Activated naive CD4-positive, alpha-beta T cell treated with Interleukin-2 at 50 U/mL for 16 hours (primary cell): ENCODE measurements around the gene LOXHD1.

Experiments used
- DNase-seq: peaks from one replicate; pipeline ENCODE4 v3.0.0-alpha.2; 2020

The LOXHD1 gene

DNA sequence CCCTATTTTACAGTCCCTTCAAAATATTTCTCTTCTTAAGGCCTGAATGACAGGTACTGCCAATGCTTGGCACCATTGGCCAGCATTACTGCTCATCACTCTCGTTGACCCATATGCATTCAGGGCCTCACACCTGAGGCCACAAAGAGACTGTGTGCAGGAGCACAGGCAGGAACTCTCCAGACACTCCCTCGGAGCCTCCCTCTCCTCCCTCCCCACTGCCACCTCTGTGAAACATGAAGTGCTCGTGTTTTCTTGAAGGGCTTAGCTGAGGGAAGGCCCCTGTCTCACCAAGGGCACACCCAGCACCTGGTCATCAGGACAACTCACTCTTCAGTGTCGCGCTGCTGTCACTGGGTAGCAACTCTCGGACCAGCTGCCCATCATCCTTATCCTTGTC lies 85.3 kb downstream of the LOXHD1 start:
- no peak for DNase-seq

DNA sequence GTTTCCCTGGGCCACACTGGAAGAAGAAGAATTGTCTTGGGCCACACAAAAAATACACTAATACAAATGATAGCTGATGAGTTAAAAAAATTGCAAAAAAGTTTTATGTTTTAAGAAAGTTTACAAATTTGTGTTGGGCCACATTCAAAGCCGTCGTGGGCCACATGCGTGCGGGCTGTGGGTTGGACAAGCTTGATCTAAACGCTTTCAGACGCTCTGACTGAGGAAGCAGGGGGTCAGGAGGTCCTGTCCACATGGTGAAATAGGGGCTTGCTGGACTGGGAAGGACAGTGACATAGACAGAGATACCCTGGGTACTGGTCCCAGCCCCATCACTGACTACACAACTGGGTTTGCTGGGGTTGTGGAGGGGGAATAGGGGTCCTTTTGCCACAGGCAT lies 86.4 kb downstream of the LOXHD1 start:
- DNase-seq = no peak

DNA sequence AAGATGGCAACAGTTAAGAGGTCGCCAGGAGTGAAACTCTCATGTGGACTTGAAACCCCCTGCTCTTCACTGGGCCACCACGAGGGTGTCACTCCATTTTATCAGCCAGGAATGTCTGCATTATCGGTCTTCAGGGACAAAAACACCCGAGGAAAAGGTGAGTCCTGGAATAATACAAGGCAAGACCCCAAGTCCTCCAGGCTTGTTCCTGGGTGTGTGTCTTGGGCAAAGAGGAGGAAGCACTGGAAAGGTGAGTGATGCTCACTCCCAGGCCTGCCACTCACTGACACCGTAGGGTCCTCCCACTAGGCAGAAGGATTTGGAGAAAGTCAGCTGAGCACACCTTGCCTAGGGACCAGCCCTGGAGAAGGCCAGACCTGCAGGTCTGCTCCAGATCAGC lies 86.9 kb downstream of the LOXHD1 start:
- no peak for DNase-seq

DNA sequence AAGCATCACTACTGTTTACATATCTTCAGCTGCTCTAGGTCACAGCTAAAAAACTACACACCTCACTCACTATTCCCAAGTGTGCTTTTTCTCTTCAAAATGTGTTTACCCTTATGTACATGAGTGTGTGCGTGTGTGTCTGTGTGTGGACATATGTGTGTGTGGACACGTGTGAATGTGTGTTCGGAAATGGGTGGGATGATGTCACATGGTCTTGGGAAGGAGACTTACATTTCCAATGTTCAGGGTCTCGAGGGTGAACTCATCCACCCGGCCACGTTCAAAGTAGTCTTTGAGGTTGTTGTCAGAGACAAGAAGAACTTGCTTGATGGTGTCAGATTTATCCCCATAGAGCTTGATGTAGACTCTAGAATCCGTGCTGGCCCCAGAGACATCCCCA lies 87.8 kb downstream of the LOXHD1 start:
- DNase-seq = no peak

DNA sequence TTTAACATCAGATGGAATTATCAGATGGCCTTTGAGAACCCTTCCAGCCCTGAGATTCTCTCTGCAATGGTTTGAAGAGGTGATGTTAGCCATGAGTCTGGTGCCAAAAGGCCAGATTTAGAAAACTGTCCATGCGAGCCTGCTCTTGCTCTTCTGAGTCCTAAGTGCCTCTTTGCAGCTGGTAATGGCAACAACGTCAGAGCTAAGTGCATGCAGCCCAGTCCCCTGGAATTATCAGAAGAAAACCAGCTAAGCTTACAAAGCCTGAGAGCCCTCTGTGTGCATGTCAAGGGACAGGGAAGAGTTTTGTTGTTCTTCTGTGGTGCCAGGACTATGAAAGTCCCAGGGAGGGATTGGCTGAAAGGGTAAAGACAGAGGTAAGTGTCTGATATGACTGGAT lies 89.8 kb downstream of the LOXHD1 start:
- DNase-seq = no peak

DNA sequence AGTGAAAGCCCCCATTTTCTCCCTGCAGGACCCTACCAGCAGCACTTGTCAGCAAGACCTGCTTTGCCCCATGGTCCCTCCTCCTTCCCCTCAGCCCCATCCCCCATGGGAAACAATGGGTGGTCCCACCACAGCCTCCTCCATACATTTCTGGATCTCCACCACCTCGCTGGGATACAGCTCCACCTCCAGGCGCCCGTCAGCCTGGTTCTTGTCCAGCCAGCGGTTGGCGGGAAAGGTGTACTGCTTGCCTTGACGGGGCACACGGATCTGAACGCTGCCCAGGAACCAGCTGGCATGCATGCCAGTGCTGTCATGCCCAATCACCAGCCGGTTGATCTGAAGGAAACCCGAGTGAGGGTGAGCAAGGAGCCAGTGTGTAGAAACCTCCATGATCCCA lies 90.9 kb downstream of the LOXHD1 start:
- no peak for DNase-seq

DNA sequence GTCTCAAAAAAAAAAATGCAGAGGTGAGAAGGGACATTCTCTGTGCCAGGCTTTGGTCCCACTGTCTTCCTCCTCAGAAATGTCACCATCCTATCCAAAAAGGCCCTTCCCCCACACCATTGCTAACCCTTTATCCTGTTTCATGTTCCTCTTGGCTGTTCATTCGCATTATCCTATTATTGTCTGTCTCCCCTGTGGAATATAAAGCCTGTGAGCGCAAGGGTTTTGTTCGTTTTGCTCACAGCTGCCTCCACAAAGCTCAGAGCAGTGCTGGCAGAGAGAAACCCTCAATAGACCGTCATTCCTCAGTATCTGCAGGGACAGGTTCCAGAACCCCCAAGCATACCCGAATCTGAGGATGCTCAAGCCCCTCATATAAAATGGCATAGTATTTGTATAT lies 91.8 kb downstream of the LOXHD1 start:
- DNase-seq = no peak

DNA sequence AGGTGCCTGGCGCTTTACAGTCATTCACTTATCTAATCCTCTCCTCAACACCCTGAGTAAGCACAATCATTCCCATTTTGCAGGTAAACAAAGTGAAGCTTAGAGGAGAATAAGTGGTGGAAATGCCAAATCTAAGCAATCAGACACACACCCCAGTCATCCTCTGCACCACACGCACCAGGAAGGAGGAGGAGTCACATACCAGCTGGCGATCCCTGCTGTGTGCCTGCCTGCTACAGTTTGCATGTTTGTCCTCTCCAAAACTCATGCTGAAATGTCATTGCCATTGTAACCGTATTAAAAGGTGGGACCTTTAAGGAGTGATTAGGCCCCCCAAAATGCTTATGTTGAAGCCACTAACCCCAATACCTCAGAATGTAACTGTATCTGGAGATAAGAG lies 93.7 kb downstream of the LOXHD1 start:
- DNase-seq = no peak

DNA sequence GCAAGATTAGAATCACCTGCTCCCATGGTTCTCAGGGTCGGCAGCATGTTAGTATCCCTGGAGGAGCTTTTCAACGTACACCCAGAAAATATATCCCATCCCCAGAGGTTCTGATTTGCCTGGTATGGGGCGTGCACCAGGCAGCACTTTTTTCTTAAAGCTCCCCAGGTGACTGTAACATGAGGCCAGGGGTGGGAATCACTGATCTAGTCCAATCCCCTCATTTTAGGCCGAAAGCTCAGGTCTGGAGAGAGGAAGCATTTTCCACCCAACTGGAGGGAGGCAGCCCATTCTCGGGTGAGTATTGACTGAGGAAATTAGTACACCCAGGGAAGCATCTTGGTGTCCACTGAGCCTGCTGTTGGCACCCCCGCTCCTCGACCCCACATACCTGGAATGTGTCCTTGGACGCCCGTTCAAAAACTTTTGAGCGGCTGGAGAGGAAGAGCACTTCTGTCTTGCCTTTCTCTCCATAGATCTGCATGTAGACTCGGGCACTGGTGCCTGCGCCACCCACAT lies 94.3 kb downstream of the LOXHD1 start:
- no peak for DNase-seq

DNA sequence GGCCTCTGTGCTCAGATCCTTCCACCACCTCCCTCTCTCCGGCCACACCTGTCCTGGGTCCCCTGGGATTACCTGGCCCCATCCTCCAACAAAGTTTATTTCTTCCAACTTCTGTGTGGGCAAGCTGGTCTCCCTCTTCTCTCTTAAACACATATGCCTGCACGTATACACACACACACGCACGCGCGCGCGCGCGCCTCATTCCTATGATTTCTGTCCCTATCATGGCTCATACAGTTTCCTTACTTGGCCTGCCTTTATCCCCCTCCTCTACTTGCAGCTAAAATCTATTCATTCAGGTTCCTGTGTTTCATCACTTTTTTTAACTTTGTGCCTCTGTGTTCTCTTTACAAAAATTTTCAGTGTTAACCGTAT lies 96.4 kb downstream of the LOXHD1 start:
- DNase-seq = no peak

DNA sequence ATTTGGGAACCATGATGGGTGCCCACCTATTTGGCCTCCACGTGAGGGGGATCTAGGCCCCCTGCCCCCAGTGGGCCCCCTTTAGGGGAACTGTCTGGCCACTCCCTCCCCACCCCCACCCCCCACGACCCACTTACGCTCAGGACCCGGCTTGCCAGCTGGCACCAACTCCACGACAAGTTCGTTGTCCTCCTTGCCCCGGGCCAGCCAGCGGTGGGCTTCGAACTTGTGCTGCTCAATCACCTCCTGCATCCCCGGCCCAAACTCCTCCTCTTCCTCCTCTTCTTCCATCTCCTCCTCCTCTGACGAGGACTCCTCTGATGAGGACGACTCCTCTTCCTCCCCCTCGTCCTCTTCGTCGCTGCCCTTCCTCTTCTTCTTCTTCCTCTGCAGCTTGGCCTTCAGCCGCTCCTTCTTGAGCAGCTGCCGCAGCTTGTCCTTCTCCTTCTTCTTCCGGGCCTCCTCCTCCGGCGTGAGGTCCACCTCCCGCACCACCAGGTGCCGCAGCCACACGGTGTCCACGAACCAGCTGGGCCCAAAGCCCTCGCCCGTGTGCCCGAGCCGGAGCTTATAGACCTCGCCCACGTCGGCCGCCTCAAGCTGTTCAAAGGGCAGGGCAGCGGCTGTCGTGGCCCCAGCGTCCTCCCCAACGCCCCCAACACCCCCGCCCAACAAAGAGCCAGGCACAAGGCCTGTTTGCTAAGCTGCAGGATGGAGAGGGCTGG lies 96.9 kb downstream of the LOXHD1 start:
- DNase-seq = no peak

DNA sequence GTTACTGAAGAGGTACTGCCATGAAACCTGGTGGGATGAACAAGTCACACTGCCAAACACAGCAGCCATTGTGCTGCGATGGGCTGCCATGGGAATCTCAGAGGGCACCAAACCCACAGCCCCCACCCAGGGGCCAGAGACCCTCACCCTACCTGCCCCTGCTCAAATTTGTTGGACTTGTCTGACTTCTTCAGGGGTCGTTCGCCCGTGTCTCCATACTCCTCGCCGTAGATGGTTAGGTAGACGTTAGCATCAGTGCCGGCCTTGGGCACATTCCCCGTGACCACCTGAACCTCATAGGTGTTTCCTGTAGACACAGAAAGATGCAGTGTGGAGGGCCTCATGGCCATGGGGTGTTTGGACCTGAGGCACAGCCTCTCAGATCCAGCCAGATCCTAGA lies 97.7 kb downstream of the LOXHD1 start:
- DNase-seq = no peak

DNA sequence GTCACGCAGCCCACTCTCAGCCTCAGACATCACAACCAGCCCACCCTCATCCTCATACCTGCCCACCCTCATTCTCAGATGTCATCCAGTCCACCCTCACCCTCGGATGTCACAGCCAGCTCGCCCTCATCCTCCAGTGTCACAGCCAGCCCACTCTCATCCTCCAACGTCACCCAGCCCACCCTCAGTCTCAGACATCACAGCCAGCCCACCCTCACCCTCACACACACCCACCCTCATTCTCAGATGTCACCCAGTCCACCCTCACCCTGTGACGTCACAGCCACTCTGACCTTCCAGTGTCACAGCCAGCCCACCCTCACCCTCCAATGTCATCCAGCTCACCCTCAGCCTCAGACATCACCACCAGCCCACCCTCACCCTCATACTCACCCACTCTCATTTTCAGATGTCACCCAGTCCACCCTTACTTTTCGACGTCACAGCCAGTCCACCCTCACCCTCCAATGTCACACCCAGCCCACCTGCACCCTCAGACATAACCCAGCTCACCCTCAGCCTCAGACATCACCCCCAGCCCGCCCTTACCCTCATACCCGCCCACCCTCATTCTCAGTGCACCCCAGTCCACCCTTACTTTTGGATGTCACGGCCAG lies 100.3 kb downstream of the LOXHD1 start:
- DNase-seq = no peak

DNA sequence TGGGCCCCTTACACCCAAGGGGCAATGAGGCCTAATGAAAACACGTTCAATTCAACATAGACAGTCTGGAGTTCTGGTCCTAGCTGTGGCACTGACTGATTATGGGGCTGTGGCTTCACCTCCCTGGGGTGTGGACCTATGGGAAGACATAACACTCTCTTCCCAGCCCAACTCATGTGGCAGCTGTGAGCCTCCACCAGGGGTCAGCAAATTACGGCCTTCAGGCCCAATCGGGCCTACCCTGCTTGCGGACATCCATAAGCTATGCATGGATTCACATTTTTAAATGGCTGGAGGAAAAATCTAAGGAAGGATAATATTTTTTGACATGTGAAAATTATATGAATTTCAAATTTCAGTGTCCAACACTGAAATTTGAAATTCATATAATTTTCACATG lies 101.3 kb downstream of the LOXHD1 start:
- DNase-seq = no peak

DNA sequence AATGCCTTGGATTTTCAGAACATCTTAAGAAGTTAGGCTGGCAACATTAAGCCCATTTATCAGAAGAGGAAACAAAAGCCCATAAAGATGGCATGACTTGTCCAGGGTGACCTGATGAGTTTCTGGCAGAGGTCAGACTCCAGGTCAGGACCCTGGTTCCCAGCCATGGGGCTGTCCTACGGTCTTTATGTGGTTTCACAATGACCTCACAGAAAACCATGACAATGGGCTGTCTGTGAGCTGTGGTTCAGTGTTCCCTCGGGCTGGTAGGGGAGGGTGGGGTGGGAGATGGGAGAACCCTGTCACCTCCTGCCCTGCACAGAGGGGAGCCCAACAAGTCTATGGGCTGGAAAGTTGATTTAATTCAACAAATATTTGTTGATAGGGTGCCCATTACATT lies 101.8 kb downstream of the LOXHD1 start:
- no peak for DNase-seq

DNA sequence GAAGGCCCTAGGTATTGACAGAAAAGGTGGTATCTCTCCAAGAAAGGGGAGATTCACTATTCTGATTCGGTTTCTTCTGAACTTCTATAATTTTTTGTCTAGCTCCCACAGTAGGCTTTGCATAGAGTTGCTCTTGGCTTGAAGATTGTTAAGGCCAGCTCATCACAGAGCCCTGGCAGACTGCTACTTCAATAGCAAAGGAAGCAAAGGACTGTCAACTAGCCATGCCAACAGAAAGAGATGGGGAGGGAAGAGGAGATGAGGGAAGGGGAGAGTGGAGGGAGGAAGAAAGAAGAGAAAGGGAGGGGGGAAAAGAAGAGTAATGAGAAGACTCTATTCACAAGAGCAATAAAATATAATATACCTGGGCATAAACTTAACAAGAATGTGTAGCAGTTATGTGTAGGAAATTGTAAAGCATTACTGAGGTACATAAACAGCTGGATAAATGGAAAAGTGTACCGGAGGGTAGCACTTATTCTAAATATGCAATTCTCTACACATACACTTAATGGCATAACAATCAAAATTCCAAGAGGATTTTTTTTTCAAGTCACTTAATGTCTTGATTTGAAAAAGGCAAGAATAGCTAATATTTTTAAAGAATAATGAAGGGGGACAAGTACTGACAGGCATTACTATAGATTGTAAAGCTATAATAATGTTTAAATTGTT lies 102.5 kb downstream of the LOXHD1 start:
- no peak for DNase-seq

DNA sequence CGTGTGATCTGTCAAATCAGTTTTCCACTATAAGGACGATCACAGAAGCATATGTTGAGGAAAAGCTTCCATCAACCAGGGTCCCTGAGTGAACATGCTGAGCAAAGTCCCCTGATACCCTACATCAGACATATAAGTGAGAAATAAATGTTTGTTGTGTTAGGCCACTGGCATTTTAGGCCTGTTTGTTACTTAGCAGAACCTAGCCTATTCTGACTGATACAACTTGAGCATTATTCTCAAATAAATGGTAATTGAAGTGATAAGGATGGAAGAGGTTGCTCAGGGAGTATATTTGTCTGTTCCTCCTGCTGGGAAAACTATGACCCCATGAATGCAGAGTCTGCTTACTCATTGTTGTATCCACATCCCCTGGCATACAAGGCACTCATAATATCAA lies 106.4 kb downstream of the LOXHD1 start:
- DNase-seq = no peak

DNA sequence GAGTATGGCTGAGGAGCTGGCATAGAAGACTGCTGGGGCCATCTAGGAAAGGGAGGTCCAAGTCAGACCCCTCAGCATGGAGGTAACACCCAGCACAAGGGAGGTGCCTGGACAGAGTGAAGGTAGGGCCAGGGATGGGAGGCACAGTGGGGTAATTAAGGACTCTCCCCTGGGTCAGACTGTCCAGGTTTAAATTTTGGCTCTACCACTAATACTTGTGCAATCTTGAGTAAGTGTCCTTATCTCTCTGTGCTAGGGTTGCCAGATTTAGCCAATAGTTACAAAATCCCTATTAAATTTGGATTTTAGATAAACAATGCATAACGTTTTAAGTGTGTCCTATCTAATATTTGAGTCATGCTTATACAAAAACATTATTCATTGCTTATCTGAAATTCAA lies 109.5 kb downstream of the LOXHD1 start:
- no peak for DNase-seq

DNA sequence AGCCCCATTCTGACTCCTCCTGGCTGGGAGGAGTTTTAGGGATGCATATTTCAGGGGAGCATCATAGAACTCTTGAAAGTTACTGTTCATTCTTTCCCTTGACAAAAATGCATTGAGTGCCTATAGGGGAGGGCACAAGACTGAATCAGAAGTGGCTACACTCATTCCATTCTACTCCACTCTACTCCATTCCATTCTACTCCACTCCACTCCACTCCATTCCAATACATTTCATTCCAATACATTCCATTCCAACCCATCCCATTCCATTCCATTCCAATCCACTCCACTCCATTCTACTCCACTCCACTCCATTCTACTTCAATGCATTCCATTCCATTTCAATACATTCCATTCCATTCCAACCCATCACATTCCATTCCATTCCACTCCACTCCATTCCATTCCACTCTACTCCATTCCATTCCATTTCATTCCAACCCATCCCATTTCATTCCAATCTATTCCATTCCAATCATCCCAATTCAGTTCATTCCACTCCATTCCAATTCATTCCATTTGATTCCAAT lies 110.8 kb downstream of the LOXHD1 start:
- DNase-seq = no peak

DNA sequence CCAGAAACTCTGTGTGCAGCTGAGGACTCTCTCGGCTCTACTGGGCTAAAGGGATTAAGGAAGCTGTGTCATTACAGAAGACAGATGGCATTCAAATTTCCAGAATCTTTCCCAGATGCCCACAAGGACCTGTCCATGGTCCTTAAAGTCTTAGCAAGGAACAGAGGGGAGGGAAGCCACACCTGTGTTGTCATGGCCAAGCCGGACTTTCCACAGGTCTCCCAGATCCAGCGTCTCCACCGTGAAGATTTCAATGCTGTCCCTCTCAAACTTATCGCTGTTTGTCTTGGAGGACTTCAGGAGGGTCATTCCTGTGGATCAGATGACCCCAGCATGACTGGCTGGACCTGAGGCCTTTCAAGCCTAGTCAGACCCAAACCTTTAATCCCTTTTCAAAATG lies 114.5 kb downstream of the LOXHD1 start:
- no peak for DNase-seq

DNA sequence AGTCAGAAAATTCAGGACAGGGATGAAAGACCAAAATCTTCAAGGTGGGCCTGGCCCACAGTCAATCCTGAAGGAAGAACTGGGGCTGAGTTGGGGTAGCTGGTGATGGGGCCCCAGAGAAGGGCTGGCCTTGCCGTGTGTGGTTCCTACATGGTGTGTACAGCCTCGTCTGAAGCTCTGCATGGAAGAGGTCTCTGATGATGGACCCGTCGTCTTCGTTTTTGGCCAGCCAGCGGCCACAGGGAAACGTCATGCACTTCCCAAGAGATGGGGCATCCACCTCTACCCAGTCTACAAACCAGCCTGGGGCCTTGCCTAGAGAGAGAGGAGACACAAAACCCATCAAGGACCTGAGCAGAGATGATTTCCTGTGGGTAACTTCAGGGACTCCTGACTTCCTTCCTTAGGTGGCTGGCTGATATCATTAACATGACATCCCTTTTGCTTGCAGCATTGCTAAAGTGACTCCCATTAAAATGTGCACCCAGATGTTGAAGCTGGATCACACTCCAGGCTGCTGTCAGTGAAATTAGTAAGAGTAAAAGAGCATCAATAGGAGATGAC lies 115.3 kb downstream of the LOXHD1 start:
- DNase-seq = no peak

DNA sequence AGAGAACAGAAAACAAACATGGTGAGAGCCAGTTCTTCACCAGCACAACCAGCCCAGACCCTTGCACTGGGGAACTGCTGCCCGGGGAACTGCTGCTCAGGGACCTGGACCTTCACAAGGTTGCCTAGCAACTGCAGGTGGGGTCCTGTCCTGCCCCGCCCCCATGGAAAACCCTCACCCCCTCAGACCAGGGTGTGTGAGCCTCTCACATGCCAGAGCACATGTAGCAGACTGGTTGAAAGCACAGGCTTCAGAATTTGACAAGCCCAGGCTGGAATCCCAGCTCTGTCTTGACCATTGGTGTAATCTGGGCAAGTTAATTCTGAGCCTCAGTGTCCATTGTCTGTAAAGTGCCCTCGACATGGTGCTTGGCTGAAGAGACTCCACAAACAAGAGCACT lies 118.6 kb downstream of the LOXHD1 start:
- no peak for DNase-seq

DNA sequence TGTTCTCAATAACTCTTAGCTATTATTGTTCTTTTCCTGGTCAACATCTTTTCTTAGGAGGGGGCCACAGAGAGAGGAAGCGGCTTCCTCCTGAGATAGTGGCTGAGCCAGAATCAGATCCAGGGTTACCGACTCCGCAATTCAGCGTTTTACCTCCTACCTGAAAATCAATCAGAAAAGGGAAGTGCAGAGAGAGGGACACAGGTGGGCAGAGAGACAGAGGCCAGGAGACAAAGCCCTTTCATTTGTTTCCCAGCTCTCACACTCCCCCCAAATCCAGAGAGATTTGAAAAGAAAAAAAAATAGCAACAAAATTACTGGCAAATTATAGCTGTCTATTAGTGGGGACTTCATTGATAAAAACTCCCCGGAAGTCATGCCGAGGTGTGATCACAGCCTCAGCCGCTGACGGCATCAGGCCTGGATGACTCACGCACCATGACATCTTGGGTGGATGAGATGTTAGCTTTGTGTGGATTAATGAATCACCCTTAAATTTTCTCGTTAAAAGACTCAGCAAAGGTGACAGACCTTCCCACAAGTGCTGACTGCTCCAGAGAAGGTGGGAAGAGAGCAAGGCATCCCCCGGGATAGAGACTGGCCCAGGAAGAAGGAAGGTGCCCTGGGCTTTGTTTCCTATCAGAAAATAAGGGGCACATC lies 120.7 kb downstream of the LOXHD1 start:
- no peak for DNase-seq
